ENCODE results near the gene SLC2A1. TPM values are rescaled to one million over a fixed set of nuclear protein-coding genes. Genes with fewer than 3 reads are reported as not detected.

SLC2A1 gene
- total and polyA plus RNA-seq, 9 of the 15 experiments (the other 6 are each of a cell fraction or from before 2014, with no cell fraction given), result 12.6 to 153 (median 48.0) TPM

DNA sequence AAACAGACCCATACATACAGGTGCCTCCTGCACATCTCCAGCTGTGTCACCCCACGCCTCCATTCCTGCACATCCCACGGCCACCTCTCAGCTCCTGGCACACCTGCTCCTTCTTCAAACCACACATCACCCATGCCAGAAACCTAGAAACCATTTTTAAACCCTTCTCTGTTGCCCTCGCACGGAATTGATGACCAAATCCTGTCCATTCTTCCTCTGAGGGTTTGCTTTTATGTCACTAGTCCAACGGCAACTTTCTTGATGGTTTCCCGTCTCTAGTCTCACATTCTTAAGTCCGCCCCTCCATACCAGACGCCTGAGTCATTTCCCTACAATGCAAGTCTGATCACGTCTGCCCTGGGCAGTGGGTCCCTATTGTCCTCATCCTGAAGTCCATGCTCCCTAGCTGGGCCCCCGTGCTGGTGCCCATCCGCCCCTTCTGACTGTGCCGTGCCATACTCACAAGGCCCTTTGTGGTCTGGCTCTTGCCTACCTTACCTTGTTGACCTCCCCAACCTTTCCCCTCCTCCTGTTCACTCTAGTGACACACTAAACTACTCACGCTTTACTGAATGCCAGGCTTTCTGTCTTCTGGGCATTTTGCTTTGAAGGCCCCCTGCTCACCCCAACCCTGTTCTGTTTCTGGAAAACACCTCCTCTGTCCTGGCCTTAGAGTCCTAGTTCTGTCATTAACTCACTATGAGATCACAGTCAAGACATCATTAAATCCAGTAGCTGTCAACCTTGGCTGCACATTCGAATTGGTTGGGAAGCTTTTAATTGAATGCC, 17.6 kb downstream of the SLC2A1 start (continued):
- TF ChIP-seq, protein P1, sequence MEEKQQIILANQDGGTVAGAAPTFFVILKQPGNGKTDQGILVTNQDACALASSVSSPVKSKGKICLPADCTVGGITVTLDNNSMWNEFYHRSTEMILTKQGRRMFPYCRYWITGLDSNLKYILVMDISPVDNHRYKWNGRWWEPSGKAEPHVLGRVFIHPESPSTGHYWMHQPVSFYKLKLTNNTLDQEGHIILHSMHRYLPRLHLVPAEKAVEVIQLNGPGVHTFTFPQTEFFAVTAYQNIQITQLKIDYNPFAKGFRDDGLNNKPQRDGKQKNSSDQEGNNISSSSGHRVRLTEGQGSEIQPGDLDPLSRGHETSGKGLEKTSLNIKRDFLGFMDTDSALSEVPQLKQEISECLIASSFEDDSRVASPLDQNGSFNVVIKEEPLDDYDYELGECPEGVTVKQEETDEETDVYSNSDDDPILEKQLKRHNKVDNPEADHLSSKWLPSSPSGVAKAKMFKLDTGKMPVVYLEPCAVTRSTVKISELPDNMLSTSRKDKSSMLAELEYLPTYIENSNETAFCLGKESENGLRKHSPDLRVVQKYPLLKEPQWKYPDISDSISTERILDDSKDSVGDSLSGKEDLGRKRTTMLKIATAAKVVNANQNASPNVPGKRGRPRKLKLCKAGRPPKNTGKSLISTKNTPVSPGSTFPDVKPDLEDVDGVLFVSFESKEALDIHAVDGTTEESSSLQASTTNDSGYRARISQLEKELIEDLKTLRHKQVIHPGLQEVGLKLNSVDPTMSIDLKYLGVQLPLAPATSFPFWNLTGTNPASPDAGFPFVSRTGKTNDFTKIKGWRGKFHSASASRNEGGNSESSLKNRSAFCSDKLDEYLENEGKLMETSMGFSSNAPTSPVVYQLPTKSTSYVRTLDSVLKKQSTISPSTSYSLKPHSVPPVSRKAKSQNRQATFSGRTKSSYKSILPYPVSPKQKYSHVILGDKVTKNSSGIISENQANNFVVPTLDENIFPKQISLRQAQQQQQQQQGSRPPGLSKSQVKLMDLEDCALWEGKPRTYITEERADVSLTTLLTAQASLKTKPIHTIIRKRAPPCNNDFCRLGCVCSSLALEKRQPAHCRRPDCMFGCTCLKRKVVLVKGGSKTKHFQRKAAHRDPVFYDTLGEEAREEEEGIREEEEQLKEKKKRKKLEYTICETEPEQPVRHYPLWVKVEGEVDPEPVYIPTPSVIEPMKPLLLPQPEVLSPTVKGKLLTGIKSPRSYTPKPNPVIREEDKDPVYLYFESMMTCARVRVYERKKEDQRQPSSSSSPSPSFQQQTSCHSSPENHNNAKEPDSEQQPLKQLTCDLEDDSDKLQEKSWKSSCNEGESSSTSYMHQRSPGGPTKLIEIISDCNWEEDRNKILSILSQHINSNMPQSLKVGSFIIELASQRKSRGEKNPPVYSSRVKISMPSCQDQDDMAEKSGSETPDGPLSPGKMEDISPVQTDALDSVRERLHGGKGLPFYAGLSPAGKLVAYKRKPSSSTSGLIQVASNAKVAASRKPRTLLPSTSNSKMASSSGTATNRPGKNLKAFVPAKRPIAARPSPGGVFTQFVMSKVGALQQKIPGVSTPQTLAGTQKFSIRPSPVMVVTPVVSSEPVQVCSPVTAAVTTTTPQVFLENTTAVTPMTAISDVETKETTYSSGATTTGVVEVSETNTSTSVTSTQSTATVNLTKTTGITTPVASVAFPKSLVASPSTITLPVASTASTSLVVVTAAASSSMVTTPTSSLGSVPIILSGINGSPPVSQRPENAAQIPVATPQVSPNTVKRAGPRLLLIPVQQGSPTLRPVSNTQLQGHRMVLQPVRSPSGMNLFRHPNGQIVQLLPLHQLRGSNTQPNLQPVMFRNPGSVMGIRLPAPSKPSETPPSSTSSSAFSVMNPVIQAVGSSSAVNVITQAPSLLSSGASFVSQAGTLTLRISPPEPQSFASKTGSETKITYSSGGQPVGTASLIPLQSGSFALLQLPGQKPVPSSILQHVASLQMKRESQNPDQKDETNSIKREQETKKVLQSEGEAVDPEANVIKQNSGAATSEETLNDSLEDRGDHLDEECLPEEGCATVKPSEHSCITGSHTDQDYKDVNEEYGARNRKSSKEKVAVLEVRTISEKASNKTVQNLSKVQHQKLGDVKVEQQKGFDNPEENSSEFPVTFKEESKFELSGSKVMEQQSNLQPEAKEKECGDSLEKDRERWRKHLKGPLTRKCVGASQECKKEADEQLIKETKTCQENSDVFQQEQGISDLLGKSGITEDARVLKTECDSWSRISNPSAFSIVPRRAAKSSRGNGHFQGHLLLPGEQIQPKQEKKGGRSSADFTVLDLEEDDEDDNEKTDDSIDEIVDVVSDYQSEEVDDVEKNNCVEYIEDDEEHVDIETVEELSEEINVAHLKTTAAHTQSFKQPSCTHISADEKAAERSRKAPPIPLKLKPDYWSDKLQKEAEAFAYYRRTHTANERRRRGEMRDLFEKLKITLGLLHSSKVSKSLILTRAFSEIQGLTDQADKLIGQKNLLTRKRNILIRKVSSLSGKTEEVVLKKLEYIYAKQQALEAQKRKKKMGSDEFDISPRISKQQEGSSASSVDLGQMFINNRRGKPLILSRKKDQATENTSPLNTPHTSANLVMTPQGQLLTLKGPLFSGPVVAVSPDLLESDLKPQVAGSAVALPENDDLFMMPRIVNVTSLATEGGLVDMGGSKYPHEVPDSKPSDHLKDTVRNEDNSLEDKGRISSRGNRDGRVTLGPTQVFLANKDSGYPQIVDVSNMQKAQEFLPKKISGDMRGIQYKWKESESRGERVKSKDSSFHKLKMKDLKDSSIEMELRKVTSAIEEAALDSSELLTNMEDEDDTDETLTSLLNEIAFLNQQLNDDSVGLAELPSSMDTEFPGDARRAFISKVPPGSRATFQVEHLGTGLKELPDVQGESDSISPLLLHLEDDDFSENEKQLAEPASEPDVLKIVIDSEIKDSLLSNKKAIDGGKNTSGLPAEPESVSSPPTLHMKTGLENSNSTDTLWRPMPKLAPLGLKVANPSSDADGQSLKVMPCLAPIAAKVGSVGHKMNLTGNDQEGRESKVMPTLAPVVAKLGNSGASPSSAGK (IDR thresholded peaks at IDR 0.05), result no peak
- TF ChIP-seq, protein P2, sequence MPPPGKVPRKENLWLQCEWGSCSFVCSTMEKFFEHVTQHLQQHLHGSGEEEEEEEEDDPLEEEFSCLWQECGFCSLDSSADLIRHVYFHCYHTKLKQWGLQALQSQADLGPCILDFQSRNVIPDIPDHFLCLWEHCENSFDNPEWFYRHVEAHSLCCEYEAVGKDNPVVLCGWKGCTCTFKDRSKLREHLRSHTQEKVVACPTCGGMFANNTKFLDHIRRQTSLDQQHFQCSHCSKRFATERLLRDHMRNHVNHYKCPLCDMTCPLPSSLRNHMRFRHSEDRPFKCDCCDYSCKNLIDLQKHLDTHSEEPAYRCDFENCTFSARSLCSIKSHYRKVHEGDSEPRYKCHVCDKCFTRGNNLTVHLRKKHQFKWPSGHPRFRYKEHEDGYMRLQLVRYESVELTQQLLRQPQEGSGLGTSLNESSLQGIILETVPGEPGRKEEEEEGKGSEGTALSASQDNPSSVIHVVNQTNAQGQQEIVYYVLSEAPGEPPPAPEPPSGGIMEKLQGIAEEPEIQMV (tag; conservative IDR thresholded peaks at IDR 0.05; ENCODE audit: low read depth), result no peak
- TF ChIP-seq RBM15 (IDR thresholded peaks at IDR 0.05; ENCODE audit: insufficient read depth, low read length), result no peak
- TF ChIP-seq ILF3 (IDR thresholded peaks at IDR 0.05; ENCODE audit: borderline replicate concordance), result no peak
- 0 out of 2 replicates have a peak, but pooled peaks have one; percentile 55 for TF ChIP-seq PYGO2 (tag; IDR thresholded peaks at IDR 0.05)
- TF ChIP-seq, protein P3, sequence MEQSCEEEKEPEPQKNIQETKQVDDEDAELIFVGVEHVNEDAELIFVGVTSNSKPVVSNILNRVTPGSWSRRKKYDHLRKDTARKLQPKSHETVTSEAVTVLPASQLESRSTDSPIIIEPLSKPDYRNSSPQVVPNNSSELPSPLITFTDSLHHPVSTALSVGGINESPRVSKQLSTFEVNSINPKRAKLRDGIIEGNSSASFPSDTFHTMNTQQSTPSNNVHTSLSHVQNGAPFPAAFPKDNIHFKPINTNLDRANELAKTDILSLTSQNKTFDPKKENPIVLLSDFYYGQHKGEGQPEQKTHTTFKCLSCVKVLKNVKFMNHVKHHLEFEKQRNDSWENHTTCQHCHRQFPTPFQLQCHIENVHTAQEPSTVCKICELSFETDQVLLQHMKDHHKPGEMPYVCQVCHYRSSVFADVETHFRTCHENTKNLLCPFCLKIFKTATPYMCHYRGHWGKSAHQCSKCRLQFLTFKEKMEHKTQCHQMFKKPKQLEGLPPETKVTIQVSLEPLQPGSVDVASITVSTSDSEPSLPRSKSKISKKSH (CRISPR knock-in tag; IDR thresholded peaks at IDR 0.05), result no peak
- TF ChIP-seq ZNF764 (CRISPR knock-in tag; IDR thresholded peaks at IDR 0.05; ENCODE audit: low read depth), result no peak
- no peak for TF ChIP-seq KAT2B (IDR thresholded peaks at IDR 0.05; ENCODE audit: low read depth, low read length)
- TF ChIP-seq RFX7 (CRISPR knock-in tag; IDR thresholded peaks at IDR 0.05), result no peak
- no peak for TF ChIP-seq PHF8 (IDR thresholded peaks at IDR 0.05; ENCODE audit: borderline replicate concordance, low read length)
- TF ChIP-seq KDM5B (IDR thresholded peaks at IDR 0.05; ENCODE audit: insufficient replicate concordance, low read depth, low read length), result no peak
- TF ChIP-seq L3MBTL2 (IDR thresholded peaks at IDR 0.05), result no peak
- TF ChIP-seq NCOA6 (IDR thresholded peaks at IDR 0.05), result no peak
